Measurements from ENCODE around the gene ORAI3. TPM values are rescaled to one million over a fixed set of nuclear protein-coding genes. Genes with fewer than 3 reads are reported as not detected.

Gene ORAI3
- total RNA-seq, 1 donor from 2014 or later: 39.0 TPM

- TF ChIP-seq CTCF (IDR thresholded peaks at IDR 0.05): no peak
- DNase-seq (ENCODE audit: low spot score in 2 of 2): no peak
- H3K4me1 ChIP-seq: no peaks in the 10 kb centered on the region
- H3K27ac ChIP-seq: no peak overlapping the region
- no peaks in the 10 kb centered on the region for H3K9me3 ChIP-seq
- H3K36me3 ChIP-seq: peaks cover 96 to 98% of the 10 kb centered on the region in 2 donors
- H3K4me3 ChIP-seq: no peak overlapping the region
- no peaks in the 10 kb centered on the region for H3K27me3 ChIP-seq
- intact Hi-C loops (cut with DNase I): no loop called here
These were observed 17.3 kb downstream of the ORAI3 start for GRCh38 chr16:30966033-30966619.

- H3K9me3 ChIP-seq: no peaks in the 10 kb centered on the region
- H3K4me3 ChIP-seq: no peak overlapping the region
- intact Hi-C loops (cut with DNase I): no loop called here
- no peak for TF ChIP-seq CTCF (IDR thresholded peaks at IDR 0.05)
- H3K36me3 ChIP-seq: peaks cover 98% of the 10 kb centered on the region in 2 donors
- DNase-seq (ENCODE audit: low spot score in 2 of 2): no peak
- no peak overlapping the region for H3K27ac ChIP-seq
- no peaks in the 10 kb centered on the region for H3K27me3 ChIP-seq
- H3K4me1 ChIP-seq: no peaks in the 10 kb centered on the region
These were observed 18.9 kb downstream of the ORAI3 start for GRCh38 chr16:30967795-30968194.

GRCh38 chr16:30969246-30969842, 20.5 kb downstream of the ORAI3 start:
- Histone ChIP-seq H3K4me1 (no peaks in the 10 kb centered on the region), H3K4me3 (no peak overlapping the region), H3K27ac (no peak overlapping the region), H3K9me3 (no peaks in the 10 kb centered on the region), H3K27me3 (no peaks in the 10 kb centered on the region), H3K36me3 (peaks cover 96 to 98% of the 10 kb centered on the region in 2 donors)
- intact Hi-C loops (cut with DNase I): no loop called here
- no peak for TF ChIP-seq CTCF (IDR thresholded peaks at IDR 0.05)
- no peak for DNase-seq (ENCODE audit: low spot score in 2 of 2)

GRCh38 chr16:30971298-30971697, 22.4 kb downstream of the ORAI3 start:
- Histone ChIP-seq H3K36me3 (peaks cover 94 to 95% of the 10 kb centered on the region in 2 donors), H3K27ac (no peak overlapping the region), H3K9me3 (no peaks in the 10 kb centered on the region), H3K4me1 (no peaks in the 10 kb centered on the region), H3K4me3 (no peak overlapping the region), H3K27me3 (no peaks in the 10 kb centered on the region)
- no peak for DNase-seq (ENCODE audit: low spot score in 2 of 2)
- TF ChIP-seq CTCF (IDR thresholded peaks at IDR 0.05): no peak
- intact Hi-C loops (cut with DNase I): no loop called here

- DNase-seq (ENCODE audit: low spot score in 2 of 2): no peak
- Histone ChIP-seq H3K27me3 (no peaks in the 10 kb centered on the region), H3K9me3 (no peaks in the 10 kb centered on the region), H3K36me3 (peaks cover 92 to 94% of the 10 kb centered on the region in 2 donors), H3K4me1 (no peaks in the 10 kb centered on the region), H3K4me3 (no peak overlapping the region), H3K27ac (no peak overlapping the region)
- intact Hi-C loops (cut with DNase I): no loop called here
- no peak for TF ChIP-seq CTCF (IDR thresholded peaks at IDR 0.05)
These were observed 24.0 kb downstream of the ORAI3 start for GRCh38 chr16:30972872-30973271.

Data from ascending aorta (tissue), 2 donors.